HCT116 (cell line): ENCODE measurements around the gene CALHM2. TPM values are rescaled to one million over a fixed set of nuclear protein-coding genes. Genes with fewer than 3 reads are reported as not detected.

ENCODE experiments used
- ATAC-seq: fragments of 200-7000 bp; cut with Tn5 transposase; 2 replicates; pipeline ENCODE4 v1.9.1; 2020; ENCODE audit warnings: mild to moderate bottlenecking, moderate library complexity
- BruUV-seq: library from RNA; stranded (reverse); fragments of 400-500 nt; replicated peaks from 2 replicates; lab custom pipeline; 2021; lab: Mats Ljungman, UMichigan
- CTCF ChIA-PET: fragments of 300-600 bp; sonication (Branson Sonifier 250); formaldehyde crosslinking; loops from one replicate; lab custom pipeline; 2021; ENCODE audit warnings: antibody characterized with exemption; lab: Charles Lee
- POLR2A ChIA-PET: fragments of 300-600, 350-600 bp; sonication (Branson Sonifier 250); formaldehyde crosslinking; loops from one replicate; lab custom pipeline; 2021; ENCODE audit warnings: antibody characterized with exemption; lab: Charles Lee
- RAD21 ChIA-PET, 2 experiments: fragments of 300-600 bp; sonication (Branson Sonifier 250); formaldehyde crosslinking; loops; one replicate each; lab custom pipeline; 2023; ENCODE audit warnings: low total read pairs in 2 of 2; ENCODE audit not compliant: uncharacterized antibody in 2 of 2, unreplicated experiment in 2 of 2, low non-redundant PET in 1 of 2; lab: Charles Lee
- DNase-seq: peaks from one replicate; pipeline ENCODE4 v3.0.0-alpha.2; 2010; ENCODE audit warnings: low read depth, low spot score
- H2AFZ ChIP-seq: fragments of 200-600 bp; shearing (Covaris generic), sonication (generic); 2 replicates; pipeline ENCODE4 v1.6.1; 2017; ENCODE audit warnings: low read depth, mixed run types, mixed read lengths, antibody characterized with exemption, low read length; ENCODE audit not compliant: poor library complexity, severe bottlenecking
- H3K27ac ChIP-seq: 2 replicates; pipeline ENCODE4 v1.5.1; 2012; ENCODE audit warnings: low read depth, low read length
- H3K27me3 ChIP-seq: fragments of 200-600 bp; sonication (generic); 2 replicates; pipeline ENCODE4 v1.6.1; 2016; ENCODE audit warnings: mixed run types, low read length, mixed read lengths; ENCODE audit not compliant: insufficient read depth
- H3K36me3 ChIP-seq, 2 experiments: fragments of 200-500 bp in 1 of 2; fragments of 200-600 bp in 1 of 2; sonication (Bioruptor generic) in 1 of 2; sonication (generic) in 1 of 2; 2 replicates each; pipeline versions ENCODE4 v1.5.1 to v1.6.1; 2014 to 2016; ENCODE audit warnings: low read length in 2 of 2, inconsistent platforms in 1 of 2, mixed read lengths in 1 of 2, mixed run types in 1 of 2; ENCODE audit not compliant: insufficient read depth in 2 of 2, control insufficient read depth in 1 of 2
- H3K4me1 ChIP-seq, 2 experiments: fragments of 200-600 bp in 1 of 2; sonication (generic) in 1 of 2; 2 replicates each; pipeline versions ENCODE4 v1.5.1 to v1.6.1; 2012 to 2017; ENCODE audit warnings: low read length in 2 of 2, inconsistent platforms in 1 of 2, mild to moderate bottlenecking in 1 of 2, mixed read lengths in 1 of 2, mixed run types in 1 of 2, moderate library complexity in 1 of 2; ENCODE audit not compliant: insufficient read depth in 2 of 2, control insufficient read depth in 1 of 2
- H3K4me2 ChIP-seq: fragments of 200-600 bp; sonication (generic); 2 replicates; pipeline ENCODE4 v1.6.1; 2017; ENCODE audit warnings: mixed run types, low read length, mixed read lengths
- H3K4me3 ChIP-seq, 2 experiments: fragments of 200-600 bp in 1 of 2; sonication (generic) in 1 of 2; replicated peaks in 1 of 2; 2 replicates each; pipeline ENCODE4 v1.5.1; 2011 to 2016; ENCODE audit warnings: low read length in 2 of 2, control low read depth in 1 of 2, low read depth in 1 of 2, mild to moderate bottlenecking in 1 of 2, mixed read lengths in 1 of 2, mixed run types in 1 of 2
- H3K79me2 ChIP-seq: fragments of 200-600 bp; sonication (generic); 2 replicates; pipeline ENCODE4 v1.6.1; 2017; ENCODE audit warnings: mild to moderate bottlenecking, mixed run types, low read length, moderate library complexity, mixed read lengths; ENCODE audit not compliant: insufficient read depth
- H3K9ac ChIP-seq: fragments of 200-600 bp; sonication (generic); 2 replicates; pipeline ENCODE4 v1.6.1; 2016; ENCODE audit warnings: low read length, mixed read lengths
- H3K9me2 ChIP-seq: fragments of 200-600 bp; sonication (generic), shearing (Covaris generic); 2 replicates; pipeline ENCODE4 v1.6.1; 2017; ENCODE audit warnings: mixed run types, mild to moderate bottlenecking, moderate library complexity; ENCODE audit not compliant: insufficient read depth
- H3K9me3 ChIP-seq, 2 experiments: fragments of 200-500 bp in 1 of 2; fragments of 200-600 bp in 1 of 2; sonication (Bioruptor generic) in 1 of 2; sonication (generic) in 1 of 2; 2 replicates each; pipeline ENCODE4 v1.6.1; 2014 to 2017; ENCODE audit warnings: low read length in 2 of 2, mixed read lengths in 2 of 2, inconsistent platforms in 1 of 2, low read depth in 1 of 2, mild to moderate bottlenecking in 1 of 2, mixed run types in 1 of 2, moderate library complexity in 1 of 2; ENCODE audit not compliant: control insufficient read depth in 1 of 2, insufficient read depth in 1 of 2
- H4K20me1 ChIP-seq: fragments of 200-600 bp; sonication (generic), shearing (Covaris generic); 2 replicates; pipeline ENCODE4 v1.6.1; 2017; ENCODE audit warnings: mixed run types, mild to moderate bottlenecking, moderate library complexity; ENCODE audit not compliant: insufficient read depth
- ELF1 ChIP-seq: IDR thresholded peaks from 2 replicates; pipeline ENCODE4 v1.6.1; 2012; ENCODE audit warnings: low read depth, borderline replicate concordance
- FOSL1 ChIP-seq: IDR thresholded peaks from 2 replicates; pipeline ENCODE4 v1.6.1; 2012; ENCODE audit warnings: low read depth
- JUND ChIP-seq: IDR thresholded peaks from 2 replicates; pipeline ENCODE4 v1.6.1; 2012
- POLR2AphosphoS5 ChIP-seq: IDR thresholded peaks from 2 replicates; pipeline ENCODE4 v1.6.1; 2011; ENCODE audit warnings: mild to moderate bottlenecking, low read depth, low read length, moderate library complexity
- SP1 ChIP-seq: IDR thresholded peaks from 2 replicates; pipeline ENCODE4 v1.6.1; 2012; ENCODE audit warnings: low read depth
- SRF ChIP-seq: IDR thresholded peaks from 2 replicates; pipeline ENCODE4 v1.6.1; 2012; ENCODE audit warnings: low read depth
- TCF7L2 ChIP-seq: IDR thresholded peaks from 2 replicates; pipeline ENCODE4 v1.7.0; 2011; ENCODE audit warnings: borderline replicate concordance, inconsistent platforms; ENCODE audit not compliant: insufficient read depth, insufficient read length; ENCODE audit errors: extremely low read depth
- ZNF274 ChIP-seq: fragments of 200-500 bp; sonication (Bioruptor generic); IDR thresholded peaks from 2 replicates; pipeline ENCODE4 v1.6.1; 2014; ENCODE audit warnings: mild to moderate bottlenecking, low read depth, low read length, inconsistent platforms
- intact Hi-C: fragments of 100-400 bp; cut with micrococcal nuclease; formaldehyde crosslinking; loops from 2 replicates; pipeline ENCODE4 v1.10.0; 2022
- total RNA-seq: library from RNA; stranded (reverse); gene quantifications from one replicate; pipeline ENCODE4 v1.2.1, GENCODE V29; 2021; ENCODE audit not compliant: unreplicated experiment
- TF ChIP-seq, protein P1 (sequence below): IDR thresholded peaks from 2 replicates; pipeline ENCODE4 v1.6.1; 2012; ENCODE audit warnings: low read depth

The CALHM2 gene
- total RNA-seq, 1 experiment from 2014 or later, result 46.1 TPM

DNA sequence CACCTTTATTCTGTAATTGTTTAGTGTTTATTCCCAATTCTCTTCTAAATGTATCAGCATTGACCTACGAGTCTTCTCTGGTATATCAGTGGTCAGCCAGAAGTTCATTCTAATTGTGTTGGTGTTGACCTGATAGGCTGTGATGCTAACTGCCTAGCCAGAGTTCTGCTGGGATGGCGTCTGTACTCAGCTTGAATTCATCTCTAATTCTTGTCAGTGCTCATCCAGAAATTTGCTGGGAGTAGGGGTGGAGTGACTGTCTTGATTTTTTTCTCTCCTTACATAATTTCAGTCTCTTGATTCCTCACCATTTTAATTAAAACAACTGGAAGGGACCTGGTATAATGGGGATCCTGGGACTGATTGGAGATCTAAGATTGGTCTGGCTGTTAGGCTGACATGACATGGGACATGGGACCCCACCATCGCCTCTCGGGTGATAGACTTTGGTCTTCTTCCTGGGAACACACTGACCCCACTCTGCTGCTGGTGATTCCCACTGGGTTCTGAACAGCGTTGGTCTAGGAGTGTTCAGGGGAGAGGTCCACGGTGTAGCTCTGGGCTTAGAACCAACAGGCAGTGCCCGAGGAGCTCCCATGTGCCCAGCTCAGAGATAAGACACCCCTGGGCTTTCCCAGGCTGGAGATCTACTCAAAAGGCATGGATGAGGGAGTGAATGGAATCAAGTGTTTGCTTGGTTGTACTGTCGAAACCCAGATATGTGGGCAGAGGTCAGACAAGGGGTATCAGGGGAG, 45.2 kb upstream of the CALHM2 start (continued):
- TF ChIP-seq, protein P1, sequence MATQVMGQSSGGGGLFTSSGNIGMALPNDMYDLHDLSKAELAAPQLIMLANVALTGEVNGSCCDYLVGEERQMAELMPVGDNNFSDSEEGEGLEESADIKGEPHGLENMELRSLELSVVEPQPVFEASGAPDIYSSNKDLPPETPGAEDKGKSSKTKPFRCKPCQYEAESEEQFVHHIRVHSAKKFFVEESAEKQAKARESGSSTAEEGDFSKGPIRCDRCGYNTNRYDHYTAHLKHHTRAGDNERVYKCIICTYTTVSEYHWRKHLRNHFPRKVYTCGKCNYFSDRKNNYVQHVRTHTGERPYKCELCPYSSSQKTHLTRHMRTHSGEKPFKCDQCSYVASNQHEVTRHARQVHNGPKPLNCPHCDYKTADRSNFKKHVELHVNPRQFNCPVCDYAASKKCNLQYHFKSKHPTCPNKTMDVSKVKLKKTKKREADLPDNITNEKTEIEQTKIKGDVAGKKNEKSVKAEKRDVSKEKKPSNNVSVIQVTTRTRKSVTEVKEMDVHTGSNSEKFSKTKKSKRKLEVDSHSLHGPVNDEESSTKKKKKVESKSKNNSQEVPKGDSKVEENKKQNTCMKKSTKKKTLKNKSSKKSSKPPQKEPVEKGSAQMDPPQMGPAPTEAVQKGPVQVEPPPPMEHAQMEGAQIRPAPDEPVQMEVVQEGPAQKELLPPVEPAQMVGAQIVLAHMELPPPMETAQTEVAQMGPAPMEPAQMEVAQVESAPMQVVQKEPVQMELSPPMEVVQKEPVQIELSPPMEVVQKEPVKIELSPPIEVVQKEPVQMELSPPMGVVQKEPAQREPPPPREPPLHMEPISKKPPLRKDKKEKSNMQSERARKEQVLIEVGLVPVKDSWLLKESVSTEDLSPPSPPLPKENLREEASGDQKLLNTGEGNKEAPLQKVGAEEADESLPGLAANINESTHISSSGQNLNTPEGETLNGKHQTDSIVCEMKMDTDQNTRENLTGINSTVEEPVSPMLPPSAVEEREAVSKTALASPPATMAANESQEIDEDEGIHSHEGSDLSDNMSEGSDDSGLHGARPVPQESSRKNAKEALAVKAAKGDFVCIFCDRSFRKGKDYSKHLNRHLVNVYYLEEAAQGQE, result no peak

DNA sequence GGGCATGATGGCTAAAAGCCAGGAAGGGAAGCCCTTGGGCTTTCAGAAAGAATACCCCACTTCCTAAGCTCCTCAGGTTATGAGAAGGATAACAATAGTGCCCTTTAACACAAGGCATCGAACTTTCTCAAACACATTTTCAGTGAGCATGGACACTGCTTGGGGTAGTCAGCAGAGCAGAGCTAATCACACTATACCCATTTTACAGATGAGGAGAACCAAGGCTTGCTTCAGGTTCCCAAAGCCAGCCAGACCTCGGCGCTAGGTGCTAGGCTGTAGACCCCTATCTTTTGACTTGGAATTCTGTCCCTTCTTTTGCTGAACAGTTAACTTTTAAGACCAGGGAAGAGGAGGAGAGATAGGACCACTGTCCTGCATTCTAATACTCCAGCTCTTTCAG, 43.2 kb upstream of the CALHM2 start:
- no peak for ATAC-seq
- Histone ChIP-seq H2AFZ (no peak overlapping the region), H3K4me2 (no peak overlapping the region), H3K9ac (no peak overlapping the region), H4K20me1 (no peaks in the 10 kb centered on the region), H3K36me3 (no peaks in the 10 kb centered on the region), H3K27me3 (no peaks in the 10 kb centered on the region), H3K4me1 (peaks cover 15 to 28% of the 10 kb centered on the region in 2 experiments), H3K9me3 (no peaks in the 10 kb centered on the region), H3K4me3 (no peak overlapping the region), H3K27ac (no peak overlapping the region), H3K79me2 (no peaks in the 10 kb centered on the region), H3K9me2 (no peaks in the 10 kb centered on the region)
- CTCF ChIA-PET, result no interaction called here
- TF ChIP-seq JUND (no peak), FOSL1 (no peak), POLR2AphosphoS5 (no peak), ELF1 (no peak), SP1 (no peak), TCF7L2 (no peak), SRF (no peak), ZNF274 (no peak)
- intact Hi-C loops, result no loop called here
- POLR2A ChIA-PET, result no interaction called here
- RAD21 ChIA-PET, result interaction anchor here in 1 of 2 experiments (0.7 kb wide), 1 partner anchor 15 kb away, joined by 3 read pairs; no protein-coding TSS in a partner anchor
- DNase-seq, result no peak
- BruUV-seq, result no TSS peak
